NCI-H128 (cell line): ENCODE data around the gene ACTA2.

ENCODE experiments used
- DNase-seq: peaks from one replicate; lab custom pipeline; 2025; ENCODE audit not compliant: unreplicated experiment; lab: John Stamatoyannopoulos, UW

ACTA2 gene

DNA sequence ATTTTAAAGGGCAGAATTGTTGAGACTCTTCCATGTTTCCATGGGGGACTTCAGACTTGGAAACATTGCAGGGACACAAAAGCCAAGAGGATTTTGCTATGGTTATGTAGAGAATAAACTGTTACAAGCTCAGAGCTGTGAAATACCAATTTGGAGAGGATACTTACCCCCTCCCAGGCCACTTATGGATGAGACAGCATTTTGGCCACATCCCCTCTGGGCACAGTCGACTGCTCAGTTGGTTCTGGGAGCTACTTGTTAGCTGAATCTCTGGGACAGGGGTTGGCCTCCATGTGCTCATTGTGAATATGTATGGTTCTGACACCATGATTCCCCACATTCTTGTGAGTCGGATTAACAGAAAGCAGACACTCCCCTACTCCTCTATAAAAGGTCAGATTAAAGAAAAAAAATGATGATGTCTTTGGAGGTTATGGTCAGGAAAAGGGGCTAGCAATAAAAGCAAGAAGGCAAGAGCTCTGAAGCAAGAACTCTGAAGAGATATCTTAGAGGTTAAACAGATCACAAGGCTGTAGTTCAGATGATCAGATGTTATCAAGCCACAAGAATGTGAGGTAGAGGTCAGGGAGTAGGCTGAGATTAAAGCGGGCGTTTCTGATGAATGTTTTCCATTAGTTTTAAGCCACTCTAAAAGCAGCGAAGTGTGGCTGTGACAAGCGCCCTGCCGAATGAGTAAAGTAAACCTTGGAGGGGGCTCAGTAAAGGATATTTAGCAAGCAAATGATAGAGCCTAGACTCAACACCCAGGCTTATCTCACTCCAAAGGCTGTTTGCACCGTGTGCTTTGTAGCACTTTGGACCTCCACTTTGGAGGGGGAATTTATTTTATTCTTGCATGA lies 55.3 kb downstream of the ACTA2 start:
- DNase-seq: peak; percentile 30

DNA sequence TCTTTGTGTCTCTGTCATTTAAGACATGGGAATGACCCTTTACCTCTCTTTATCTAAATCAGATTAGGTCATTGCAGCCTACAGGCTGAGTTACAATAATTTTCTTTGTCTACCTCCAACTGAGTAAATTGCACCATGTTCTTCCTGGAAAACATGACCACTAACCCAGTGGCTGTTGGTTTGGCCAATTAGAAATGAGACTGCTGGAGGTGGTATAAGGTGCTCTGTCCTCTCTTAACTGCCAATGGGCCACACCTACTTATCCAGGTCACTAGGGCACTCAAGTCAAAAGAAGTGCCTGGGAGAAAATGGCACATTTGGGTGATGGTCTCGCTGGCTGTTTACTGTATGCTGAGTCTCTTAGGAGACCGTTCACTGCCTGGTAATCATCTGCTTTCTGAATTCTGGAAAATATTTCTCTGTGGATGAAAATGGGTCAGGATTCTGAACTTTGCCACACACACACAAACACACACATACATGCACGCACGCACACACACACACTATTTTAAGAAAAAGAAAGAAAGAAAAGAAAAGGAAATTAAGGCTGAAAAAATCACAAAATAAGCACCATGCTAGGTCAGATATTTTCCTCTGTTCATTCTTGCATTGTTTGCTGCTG lies 56.1 kb downstream of the ACTA2 start:
- DNase-seq: no peak

DNA sequence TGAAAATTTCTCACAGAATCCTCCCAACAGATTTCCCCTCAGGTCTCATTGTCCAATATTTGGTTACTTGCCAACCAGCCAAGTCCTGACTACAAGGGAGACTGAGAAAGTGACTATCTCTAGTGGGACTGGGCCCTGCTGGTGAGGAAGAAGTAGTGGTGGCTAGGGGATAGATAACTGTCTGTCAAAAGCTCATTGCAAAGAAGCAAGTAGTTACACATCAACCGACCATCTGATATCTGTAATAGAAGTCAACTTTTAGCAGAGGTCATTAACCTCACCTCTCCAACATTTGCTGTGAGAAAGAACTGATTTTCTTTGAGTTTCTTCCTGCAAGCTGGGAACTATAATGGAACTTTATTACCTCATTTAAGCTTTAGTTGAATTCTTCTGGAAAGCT lies 57.3 kb downstream of the ACTA2 start:
- DNase-seq: no peak

DNA sequence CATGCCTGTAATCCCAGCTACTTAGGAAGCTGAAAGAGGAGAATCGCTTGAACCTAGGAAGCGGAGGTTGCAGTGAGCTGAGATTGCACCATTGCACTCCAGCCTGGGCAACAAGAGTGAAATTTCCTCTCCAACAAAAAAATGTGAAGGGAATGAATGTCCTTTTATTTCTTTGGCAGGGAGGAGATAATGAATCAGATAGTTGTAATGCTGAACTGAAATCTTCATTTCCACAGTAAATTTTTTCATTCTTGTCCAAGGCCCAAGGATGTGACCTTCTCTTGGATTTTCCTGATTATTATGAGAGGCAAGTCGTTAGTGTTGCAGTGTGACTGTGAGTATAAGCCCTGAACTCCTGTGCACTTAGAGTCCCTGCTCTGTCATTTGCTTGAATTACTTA lies 59.0 kb downstream of the ACTA2 start:
- DNase-seq: no peak

DNA sequence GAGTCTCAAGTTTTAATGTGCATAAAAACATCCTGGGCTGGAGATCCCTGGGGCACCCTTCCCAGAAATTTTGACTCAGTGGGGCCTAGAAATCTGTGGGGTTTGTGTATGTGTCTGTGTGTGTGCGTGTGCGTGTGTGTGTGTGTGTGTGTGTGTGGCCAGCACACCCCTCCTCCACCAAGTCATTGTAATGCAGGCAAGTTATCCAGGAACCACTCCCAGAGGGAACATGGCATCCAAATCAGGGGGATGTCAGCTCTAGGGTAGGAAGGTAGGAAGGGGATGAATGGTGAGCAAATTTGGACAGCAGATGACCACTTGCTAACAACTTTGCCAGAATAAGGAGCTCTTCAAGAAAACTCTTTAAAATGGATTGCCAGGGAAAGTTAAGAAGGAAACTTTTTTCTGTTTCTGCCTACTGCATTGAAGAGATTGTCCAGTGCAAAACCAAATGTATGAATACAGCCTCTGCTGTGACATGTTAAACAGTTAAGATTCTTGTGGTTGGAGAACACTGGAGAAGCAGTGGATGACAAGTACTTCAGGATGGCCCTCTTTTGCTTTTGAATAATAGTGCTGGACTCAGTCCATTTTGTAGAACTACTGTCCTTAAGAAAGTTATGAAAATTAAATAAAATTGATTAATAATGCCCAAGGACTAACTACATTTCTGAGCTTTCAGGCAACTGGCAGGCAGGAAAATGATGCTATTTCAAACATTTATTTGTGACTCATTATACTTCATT lies 60.2 kb downstream of the ACTA2 start:
- no peak for DNase-seq

DNA sequence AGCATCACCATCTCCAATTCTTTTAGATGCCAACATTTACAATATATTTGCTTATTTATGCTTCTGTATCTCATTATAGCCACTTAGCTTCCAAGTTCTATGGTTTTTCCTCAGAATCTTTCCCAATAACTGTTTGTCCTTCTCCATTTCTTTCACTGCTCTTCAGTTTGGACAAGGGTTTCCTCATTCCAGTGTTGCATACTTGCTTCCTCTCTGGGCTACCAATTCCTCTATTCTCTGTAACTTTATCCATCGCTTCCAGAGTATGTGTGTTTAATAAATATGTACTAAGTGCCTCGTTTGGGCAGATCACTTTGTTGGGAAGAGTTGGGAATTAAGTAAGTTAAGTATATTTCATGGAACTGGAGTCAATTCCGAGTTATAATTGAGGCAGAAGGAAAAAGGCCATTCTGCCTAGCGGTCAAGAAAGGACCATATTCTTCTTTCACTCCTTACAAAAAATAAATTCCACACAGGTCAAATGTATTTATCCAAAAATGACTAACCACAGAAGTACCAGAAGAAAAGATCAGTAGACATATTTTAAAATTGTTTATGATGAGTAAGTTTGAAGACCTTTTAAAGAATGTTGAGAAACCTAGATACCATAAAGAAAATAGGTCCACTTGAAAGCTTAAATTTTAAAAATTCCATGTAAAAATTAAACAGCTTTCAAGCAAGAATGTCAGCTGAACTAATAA lies 61.7 kb downstream of the ACTA2 start:
- DNase-seq: no peak

DNA sequence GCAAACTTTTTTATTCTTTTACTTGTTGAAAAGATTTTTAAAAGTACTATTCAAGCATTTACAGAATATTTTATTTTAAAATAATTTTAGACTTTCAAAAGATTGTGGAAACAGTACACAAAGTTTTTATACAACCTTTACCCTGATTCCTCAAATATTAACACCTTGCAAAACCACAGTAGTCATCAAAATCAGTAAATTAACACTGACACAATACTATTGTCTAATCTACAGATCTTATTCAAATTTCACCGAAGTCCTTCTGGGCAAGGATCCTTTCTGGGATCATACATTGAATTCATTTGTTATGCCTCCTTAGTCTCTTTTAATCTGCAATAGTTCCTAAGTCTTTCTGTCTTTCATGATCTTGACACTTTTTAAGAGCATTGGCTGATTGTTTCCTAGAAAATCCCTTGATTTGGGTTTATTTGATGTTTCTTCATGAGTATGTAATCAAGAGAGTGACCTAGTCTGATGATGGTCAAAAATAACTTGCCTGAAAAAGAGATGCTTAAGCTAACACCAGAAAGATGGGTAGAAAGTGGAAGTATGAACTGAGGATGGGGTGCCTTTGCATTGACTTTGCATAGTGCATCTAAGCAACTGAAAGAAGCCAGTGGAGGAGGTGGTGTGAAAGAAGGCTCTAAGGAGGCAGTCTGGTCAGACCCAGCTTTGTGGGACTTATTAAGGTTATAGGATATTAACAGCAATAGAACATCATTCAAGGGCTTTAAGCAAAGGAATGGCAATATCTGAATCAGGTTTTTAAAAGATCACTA lies 62.8 kb downstream of the ACTA2 start:
- no peak for DNase-seq

DNA sequence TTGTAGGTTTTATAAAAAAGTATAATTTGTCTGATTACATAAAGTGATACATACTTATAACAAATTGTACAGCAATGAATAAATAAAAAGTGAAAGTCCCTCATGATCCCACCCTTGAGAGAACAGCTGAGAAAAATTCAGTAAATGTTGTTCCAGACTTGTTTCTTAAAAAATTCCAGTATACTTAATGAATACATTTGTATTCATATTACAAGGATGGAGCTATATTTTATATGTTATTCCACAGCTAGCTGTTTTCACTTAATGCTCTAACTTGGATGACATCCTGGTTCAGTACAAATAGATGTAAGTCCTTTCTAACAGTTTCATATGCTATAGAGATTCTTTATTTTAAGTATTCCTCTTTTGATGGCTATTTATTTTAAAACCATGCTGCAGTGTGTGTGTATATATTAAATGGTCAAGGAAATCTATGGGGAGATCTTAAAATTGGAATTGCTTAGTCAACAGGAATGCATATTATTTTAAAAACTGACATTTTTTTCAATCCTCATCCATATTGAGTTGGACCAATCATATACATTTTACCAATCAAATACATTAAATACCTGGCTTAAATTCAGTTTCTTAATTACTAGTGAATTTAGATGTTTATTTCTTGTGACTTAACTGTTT lies 63.6 kb downstream of the ACTA2 start:
- DNase-seq: no peak

DNA sequence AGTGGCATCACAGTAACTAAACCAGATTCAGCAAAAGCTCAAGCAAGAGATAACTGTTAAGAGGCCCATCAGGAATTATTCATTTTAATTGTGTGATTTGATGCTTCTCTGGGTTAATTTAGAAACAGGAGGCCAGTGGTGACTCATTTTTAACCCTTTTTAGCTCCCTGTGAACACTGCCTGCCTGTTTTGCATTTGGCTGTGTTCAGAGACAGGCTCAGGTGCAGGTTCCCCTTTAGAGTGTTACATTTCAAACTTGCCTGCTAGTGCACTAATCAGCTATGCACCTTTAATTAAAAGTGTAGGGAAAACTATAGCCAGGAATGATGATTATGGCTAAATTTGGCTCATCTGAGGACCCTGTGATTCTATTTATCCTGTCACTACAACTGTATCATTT lies 66.0 kb downstream of the ACTA2 start:
- no peak for DNase-seq
